ENCODE results near the gene CISTR. TPM values are rescaled to one million over a fixed set of nuclear protein-coding genes. Genes with fewer than 3 reads are reported as not detected.

The CISTR gene
- total RNA-seq, 2 donors from 2014 or later, result not detected

DNA sequence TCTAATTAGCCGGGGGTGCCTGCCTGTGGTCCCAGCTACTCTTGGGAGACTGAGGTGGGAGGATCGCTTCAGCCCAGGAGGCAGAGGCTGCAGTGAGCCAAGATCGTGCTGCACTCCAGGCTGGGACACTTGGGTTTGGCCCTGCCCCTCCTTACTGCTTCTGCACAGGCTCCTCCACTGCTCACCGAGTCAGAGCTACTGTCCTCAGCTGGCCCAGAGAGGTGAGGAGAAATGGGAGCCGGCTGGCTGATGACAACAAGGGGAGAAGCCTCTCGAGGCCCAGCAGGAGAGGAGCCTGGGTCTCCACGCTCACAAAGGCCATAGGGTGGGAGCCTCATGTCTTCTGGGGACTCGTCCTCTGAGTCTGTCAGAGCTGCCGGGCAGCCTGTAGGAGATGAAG is 38.3 kb downstream of the CISTR start:
- Histone ChIP-seq H3K27ac (ENCODE audit: low read depth, low read length) (no peak overlapping the region), H3K4me1 (ENCODE audit: control insufficient read depth, insufficient read depth, low read length) (peaks cover 5% of the 10 kb centered on the region), H3K9me3 (ENCODE audit: control insufficient read depth, low read length) (no peaks in the 10 kb centered on the region), H3K4me3 (ENCODE audit: low read length) (no peak overlapping the region), H3K9ac (ENCODE audit: extremely low read depth, low read length, poor library complexity, severe bottlenecking) (no peak overlapping the region), H3K36me3 (ENCODE audit: control insufficient read depth, insufficient read depth, low read length) (no peaks in the 10 kb centered on the region), H3K27me3 (ENCODE audit: control insufficient read depth, insufficient read depth, low read length, poor library complexity, severe bottlenecking) (peaks cover 13% of the 10 kb centered on the region)
- WGBS, 2 experiments (ENCODE audit: insufficient coverage in 1 of 2, insufficient read length in 1 of 2), result 90 to 92% methylated on average over 5 to 9 of the region's 9 CpGs
- H3K36me3 Mint-ChIP-seq (ENCODE audit: low read depth), result peaks cover 25% of the 10 kb centered on the region
- H3K27ac Mint-ChIP-seq, result no peak overlapping the region
- TF ChIP-seq, protein P1, sequence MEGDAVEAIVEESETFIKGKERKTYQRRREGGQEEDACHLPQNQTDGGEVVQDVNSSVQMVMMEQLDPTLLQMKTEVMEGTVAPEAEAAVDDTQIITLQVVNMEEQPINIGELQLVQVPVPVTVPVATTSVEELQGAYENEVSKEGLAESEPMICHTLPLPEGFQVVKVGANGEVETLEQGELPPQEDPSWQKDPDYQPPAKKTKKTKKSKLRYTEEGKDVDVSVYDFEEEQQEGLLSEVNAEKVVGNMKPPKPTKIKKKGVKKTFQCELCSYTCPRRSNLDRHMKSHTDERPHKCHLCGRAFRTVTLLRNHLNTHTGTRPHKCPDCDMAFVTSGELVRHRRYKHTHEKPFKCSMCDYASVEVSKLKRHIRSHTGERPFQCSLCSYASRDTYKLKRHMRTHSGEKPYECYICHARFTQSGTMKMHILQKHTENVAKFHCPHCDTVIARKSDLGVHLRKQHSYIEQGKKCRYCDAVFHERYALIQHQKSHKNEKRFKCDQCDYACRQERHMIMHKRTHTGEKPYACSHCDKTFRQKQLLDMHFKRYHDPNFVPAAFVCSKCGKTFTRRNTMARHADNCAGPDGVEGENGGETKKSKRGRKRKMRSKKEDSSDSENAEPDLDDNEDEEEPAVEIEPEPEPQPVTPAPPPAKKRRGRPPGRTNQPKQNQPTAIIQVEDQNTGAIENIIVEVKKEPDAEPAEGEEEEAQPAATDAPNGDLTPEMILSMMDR (conservative IDR thresholded peaks at IDR 0.05), result no peak
- H3K4me3 Mint-ChIP-seq, result no peak overlapping the region
- peaks cover 13% of the 10 kb centered on the region for H3K27me3 Mint-ChIP-seq (ENCODE audit: insufficient read depth)
- no peaks in the 10 kb centered on the region for H3K4me1 Mint-ChIP-seq
- no peaks in the 10 kb centered on the region for H3K9me3 Mint-ChIP-seq
- DNase-seq, result no peak

DNA sequence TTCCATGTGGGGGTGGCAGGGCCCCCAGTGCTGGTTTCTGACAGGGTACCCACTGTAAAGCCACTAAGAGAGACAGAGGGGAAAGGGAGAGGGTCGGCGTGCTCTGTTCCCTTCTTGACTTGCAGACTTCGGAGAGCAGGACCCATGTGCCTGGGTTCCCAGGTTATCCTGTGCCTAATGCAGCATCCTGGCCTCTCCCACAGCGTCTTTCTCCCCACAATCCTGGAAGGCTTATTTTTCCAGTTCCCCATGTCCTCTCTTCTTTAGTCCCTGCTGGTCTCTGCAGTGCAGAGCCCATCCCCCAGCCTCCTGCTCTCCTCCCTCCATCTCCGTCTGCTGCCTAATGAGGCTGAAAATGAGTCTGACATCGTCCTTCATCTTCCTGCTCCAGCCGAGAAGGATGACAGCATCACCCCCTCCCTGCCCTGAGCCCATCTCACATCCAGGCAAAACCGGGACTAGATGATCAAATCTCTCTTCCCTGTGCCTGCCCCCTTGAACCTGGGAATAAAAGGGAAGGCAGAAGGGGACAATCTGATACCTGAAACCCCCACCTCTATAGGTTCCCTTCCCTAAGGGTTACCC is 39.6 kb downstream of the CISTR start:
- no peaks in the 10 kb centered on the region for H3K9me3 Mint-ChIP-seq
- H3K4me1 Mint-ChIP-seq, result no peaks in the 10 kb centered on the region
- TF ChIP-seq, protein P1 (conservative IDR thresholded peaks at IDR 0.05), result no peak
- Histone ChIP-seq H3K36me3 (ENCODE audit: control insufficient read depth, insufficient read depth, low read length) (no peaks in the 10 kb centered on the region), H3K4me3 (ENCODE audit: low read length) (no peak overlapping the region), H3K27ac (ENCODE audit: low read depth, low read length) (no peak overlapping the region), H3K27me3 (ENCODE audit: control insufficient read depth, insufficient read depth, low read length, poor library complexity, severe bottlenecking) (peaks cover 14% of the 10 kb centered on the region), H3K9ac (ENCODE audit: extremely low read depth, low read length, poor library complexity, severe bottlenecking) (no peak overlapping the region), H3K9me3 (ENCODE audit: control insufficient read depth, low read length) (no peaks in the 10 kb centered on the region), H3K4me1 (ENCODE audit: control insufficient read depth, insufficient read depth, low read length) (peaks cover 5% of the 10 kb centered on the region)
- H3K27me3 Mint-ChIP-seq (ENCODE audit: insufficient read depth), result peaks cover 20% of the 10 kb centered on the region
- H3K27ac Mint-ChIP-seq, result no peak overlapping the region
- no peak for DNase-seq
- H3K4me3 Mint-ChIP-seq, result no peak overlapping the region
- WGBS, 2 experiments (ENCODE audit: insufficient coverage in 1 of 2, insufficient read length in 1 of 2), result 75 to 83% methylated on average over 3 to 8 of the region's 8 CpGs
- H3K36me3 Mint-ChIP-seq (ENCODE audit: low read depth), result peaks cover 22% of the 10 kb centered on the region

DNA sequence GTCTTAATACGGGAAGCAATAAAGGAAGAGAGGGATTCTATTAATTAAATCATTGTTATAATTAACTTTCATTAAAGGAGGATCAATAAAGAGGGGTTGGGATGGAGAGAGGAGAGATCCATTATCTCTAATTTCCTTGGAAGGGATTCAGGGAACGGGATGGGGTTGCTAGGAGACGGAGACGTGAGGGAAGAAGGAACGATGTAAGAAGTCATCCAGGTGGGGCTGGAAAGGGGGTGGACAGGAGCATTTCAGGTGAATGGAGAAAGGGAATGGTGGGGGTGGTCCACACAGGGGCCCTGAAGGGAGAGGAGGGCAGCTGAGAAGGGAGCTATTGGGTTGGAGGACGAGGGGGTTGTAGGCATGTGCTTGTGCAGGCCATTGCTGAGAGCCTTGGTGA is 41.7 kb downstream of the CISTR start:
- 75 to 76% methylated on average over 5 of the region's 6 CpGs for WGBS, 2 experiments (ENCODE audit: insufficient coverage in 1 of 2, insufficient read length in 1 of 2)

More for the DNA sequence above, 41.7 kb downstream of the CISTR start:
- Histone ChIP-seq H3K27ac (ENCODE audit: low read depth, low read length) (no peak overlapping the region), H3K4me1 (ENCODE audit: control insufficient read depth, insufficient read depth, low read length) (peaks cover 5% of the 10 kb centered on the region), H3K4me3 (ENCODE audit: low read length) (no peak overlapping the region), H3K36me3 (ENCODE audit: control insufficient read depth, insufficient read depth, low read length) (no peaks in the 10 kb centered on the region), H3K27me3 (ENCODE audit: control insufficient read depth, insufficient read depth, low read length, poor library complexity, severe bottlenecking) (peaks cover 28% of the 10 kb centered on the region), H3K9ac (ENCODE audit: extremely low read depth, low read length, poor library complexity, severe bottlenecking) (no peak overlapping the region), H3K9me3 (ENCODE audit: control insufficient read depth, low read length) (no peaks in the 10 kb centered on the region)
- H3K4me1 Mint-ChIP-seq, result no peaks in the 10 kb centered on the region
- no peak for DNase-seq
- H3K27me3 Mint-ChIP-seq (ENCODE audit: insufficient read depth), result peaks cover 38% of the 10 kb centered on the region
- H3K9me3 Mint-ChIP-seq, result no peaks in the 10 kb centered on the region
- H3K27ac Mint-ChIP-seq, result no peak overlapping the region
- H3K36me3 Mint-ChIP-seq (ENCODE audit: low read depth), result peaks cover 15% of the 10 kb centered on the region
- TF ChIP-seq, protein P1 (conservative IDR thresholded peaks at IDR 0.05), result no peak
- H3K4me3 Mint-ChIP-seq, result no peak overlapping the region
